ENCODE measurements around the gene SNORC. TPM values are rescaled to one million over a fixed set of nuclear protein-coding genes. Genes with fewer than 3 reads are reported as not detected.

The SNORC gene
- total RNA-seq (2022) (7.8 and 8.2 TPM in 2 replicates), Bru-seq, nascent RNA (percentile 69 among the genes with signal in this experiment), BruChase-seq, experiment 1, labeled RNA remaining after a 6-hour chase (percentile 77 among the genes with signal in this experiment), BruChase-seq, experiment 2, labeled RNA remaining after a 2-hour chase (percentile 73 among the genes with signal in this experiment)
- long read RNA-seq, partial matches to known transcripts, result 0 of 3 reads
- long read RNA-seq, other reads (novel, unspliced or antisense), result 2 of 3 reads

- H3K36me3 Mint-ChIP-seq (ENCODE audit: insufficient read depth, unreplicated experiment), result peaks cover 23% of the 10 kb centered on the region
- no peak for DNase-seq (ENCODE audit: unreplicated experiment)
- BruUV-seq (replicated peaks), result no TSS peak
- no peaks in the 10 kb centered on the region for H3K27me3 Mint-ChIP-seq (ENCODE audit: insufficient read depth, unreplicated experiment)
- no peaks in the 10 kb centered on the region for H3K4me1 Mint-ChIP-seq (ENCODE audit: insufficient read depth, unreplicated experiment)
- H3K9me3 Mint-ChIP-seq (ENCODE audit: unreplicated experiment), result no peaks in the 10 kb centered on the region
- no peak within 1 kb of the TSS for H3K4me3 Mint-ChIP-seq (ENCODE audit: unreplicated experiment)
- ChIA-PET CTCF (no interaction called here), POLR2A (interaction anchor here (0.6 to 0.8 kb wide), 3 partner anchors 38 to 225 kb away, joined by 3 to 5 read pairs (median 4); no protein-coding TSS in a partner anchor)
- peak within 1 kb of the TSS; percentile 39 for H3K27ac Mint-ChIP-seq (ENCODE audit: low read depth, unreplicated experiment)
- TF ChIP-seq CTCF (IDR thresholded peaks at IDR 0.05; ENCODE audit: unreplicated experiment), result no peak
- intact Hi-C loops (cut with micrococcal nuclease), result no loop called here
Measured at GRCh38 chr2:232870018-232870765, at the start of gene SNORC. Gene SNORC (plus strand): TSS chr2:232870264. CDS start chr2:232870342, 78 bp downstream.

DNA sequence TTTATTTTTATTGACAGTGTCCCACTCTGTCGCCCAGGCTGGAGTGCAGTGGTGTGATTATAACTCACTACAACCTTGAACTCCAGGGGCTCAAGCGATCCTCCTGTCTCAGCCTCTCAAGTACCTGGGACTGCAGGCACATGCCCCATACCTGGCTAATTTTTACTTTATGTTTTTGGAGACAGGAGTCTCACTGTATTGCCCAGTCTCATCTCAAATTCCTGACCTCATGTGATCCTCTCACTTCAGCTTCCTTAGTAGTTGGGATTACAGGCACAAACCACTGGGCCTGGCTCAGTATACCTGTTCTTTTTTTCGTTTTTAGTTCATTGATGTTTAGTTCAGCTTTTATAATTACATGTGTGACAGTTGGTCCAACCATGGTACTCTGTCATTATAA, 40.1 kb upstream of the SNORC start:
- Mint-ChIP-seq H3K9me3 (ENCODE audit: unreplicated experiment) (no peaks in the 10 kb centered on the region), H3K36me3 (ENCODE audit: insufficient read depth, unreplicated experiment) (peaks cover 75% of the 10 kb centered on the region), H3K27me3 (ENCODE audit: insufficient read depth, unreplicated experiment) (no peaks in the 10 kb centered on the region), H3K4me1 (ENCODE audit: insufficient read depth, unreplicated experiment) (no peaks in the 10 kb centered on the region), H3K27ac (ENCODE audit: low read depth, unreplicated experiment) (no peak overlapping the region), H3K4me3 (ENCODE audit: unreplicated experiment) (no peak overlapping the region)
- TF ChIP-seq CTCF (IDR thresholded peaks at IDR 0.05; ENCODE audit: unreplicated experiment), result no peak
- ChIA-PET CTCF (interaction anchor here (0.5 kb wide), 1 partner anchor 45 kb away, joined by 3 read pairs; no protein-coding TSS in a partner anchor), POLR2A (no interaction called here)
- DNase-seq (ENCODE audit: unreplicated experiment), result no peak
- intact Hi-C loops (cut with micrococcal nuclease), result no loop called here
- BruUV-seq (replicated peaks), result no TSS peak

DNA sequence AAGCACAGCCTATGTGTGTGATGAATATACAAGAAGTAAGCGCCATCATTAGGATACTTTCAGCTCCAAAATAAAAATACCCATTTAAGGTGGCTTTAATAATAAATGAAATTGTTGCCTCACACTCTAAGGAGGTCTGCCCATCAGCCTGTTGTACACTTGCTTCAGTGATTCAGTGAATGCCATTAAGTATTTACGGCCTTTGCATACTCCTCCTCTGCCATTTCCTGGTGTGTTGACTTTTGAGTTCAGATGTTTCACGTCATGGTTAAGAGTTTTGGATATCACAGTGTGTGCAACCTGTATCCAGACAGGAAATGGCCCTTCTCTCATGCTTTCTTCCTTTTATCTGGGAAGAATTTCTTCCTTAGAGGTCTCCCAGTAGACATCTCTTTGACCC, 38.6 kb upstream of the SNORC start:
- intact Hi-C loops (cut with micrococcal nuclease), result no loop called here
- no peaks in the 10 kb centered on the region for H3K27me3 Mint-ChIP-seq (ENCODE audit: insufficient read depth, unreplicated experiment)
- no peak for TF ChIP-seq CTCF (IDR thresholded peaks at IDR 0.05; ENCODE audit: unreplicated experiment)

GRCh38 chr2:232833830-232834229, 36.2 kb upstream of the SNORC start:
- Mint-ChIP-seq H3K4me1 (ENCODE audit: insufficient read depth, unreplicated experiment) (peaks cover 22% of the 10 kb centered on the region), H3K27ac (ENCODE audit: low read depth, unreplicated experiment) (peak overlapping the region; percentile 27), H3K4me3 (ENCODE audit: unreplicated experiment) (no peak overlapping the region), H3K9me3 (ENCODE audit: unreplicated experiment) (no peaks in the 10 kb centered on the region), H3K36me3 (ENCODE audit: insufficient read depth, unreplicated experiment) (peaks cover 77% of the 10 kb centered on the region), H3K27me3 (ENCODE audit: insufficient read depth, unreplicated experiment) (no peaks in the 10 kb centered on the region)
- POLR2A ChIA-PET, result interaction anchor here (0.6 to 1.2 kb wide), 2 partner anchors 14 to 217 kb away, joined by 3 read pairs; no protein-coding TSS in a partner anchor
- CTCF ChIA-PET, result no interaction called here
- BruUV-seq (replicated peaks), result no TSS peak
- intact Hi-C loops (cut with micrococcal nuclease), result no loop called here
- no peak for DNase-seq (ENCODE audit: unreplicated experiment)
- no peak for TF ChIP-seq CTCF (IDR thresholded peaks at IDR 0.05; ENCODE audit: unreplicated experiment)

More for the DNA sequence above, 38.6 kb upstream of the SNORC start:
- BruUV-seq (replicated peaks), result no TSS peak
- H3K9me3 Mint-ChIP-seq (ENCODE audit: unreplicated experiment), result no peaks in the 10 kb centered on the region
- POLR2A ChIA-PET, result interaction anchor here (0.8 kb wide), 1 partner anchor 9 kb away, joined by 4 read pairs; no protein-coding TSS in a partner anchor
- no peak for DNase-seq (ENCODE audit: unreplicated experiment)
- H3K4me3 Mint-ChIP-seq (ENCODE audit: unreplicated experiment), result no peak overlapping the region
- H3K36me3 Mint-ChIP-seq (ENCODE audit: insufficient read depth, unreplicated experiment), result peaks cover 71% of the 10 kb centered on the region
- peaks cover 5% of the 10 kb centered on the region for H3K4me1 Mint-ChIP-seq (ENCODE audit: insufficient read depth, unreplicated experiment)
- CTCF ChIA-PET, result interaction anchor here (0.6 kb wide), 2 partner anchors 87 to 287 kb away, joined by 3 to 4 read pairs; no protein-coding TSS in a partner anchor
- no peak overlapping the region for H3K27ac Mint-ChIP-seq (ENCODE audit: low read depth, unreplicated experiment)

All from MCF 10A (cell line).